Skin epidermis (tissue), 12 donors: ENCODE results near the gene TXNDC5.

ENCODE experiments used
- H3K27ac ChIP-seq, 21 experiments: fragments of 200-600 bp; sonication (generic) in 11 of 21; one replicate each; pipeline ENCODE4 v1.5.0; 2020; ENCODE audit warnings: mild to moderate bottlenecking in 3 of 21, inconsistent platforms in 2 of 21, moderate library complexity in 2 of 21
- H3K4me3 ChIP-seq, 7 experiments: fragments of 200-600 bp; sonication (generic) in 2 of 7; one replicate each; pipeline ENCODE4 v1.5.0; 2020; ENCODE audit warnings: inconsistent platforms in 2 of 7, mild to moderate bottlenecking in 2 of 7, moderate library complexity in 1 of 7

TXNDC5 gene

DNA sequence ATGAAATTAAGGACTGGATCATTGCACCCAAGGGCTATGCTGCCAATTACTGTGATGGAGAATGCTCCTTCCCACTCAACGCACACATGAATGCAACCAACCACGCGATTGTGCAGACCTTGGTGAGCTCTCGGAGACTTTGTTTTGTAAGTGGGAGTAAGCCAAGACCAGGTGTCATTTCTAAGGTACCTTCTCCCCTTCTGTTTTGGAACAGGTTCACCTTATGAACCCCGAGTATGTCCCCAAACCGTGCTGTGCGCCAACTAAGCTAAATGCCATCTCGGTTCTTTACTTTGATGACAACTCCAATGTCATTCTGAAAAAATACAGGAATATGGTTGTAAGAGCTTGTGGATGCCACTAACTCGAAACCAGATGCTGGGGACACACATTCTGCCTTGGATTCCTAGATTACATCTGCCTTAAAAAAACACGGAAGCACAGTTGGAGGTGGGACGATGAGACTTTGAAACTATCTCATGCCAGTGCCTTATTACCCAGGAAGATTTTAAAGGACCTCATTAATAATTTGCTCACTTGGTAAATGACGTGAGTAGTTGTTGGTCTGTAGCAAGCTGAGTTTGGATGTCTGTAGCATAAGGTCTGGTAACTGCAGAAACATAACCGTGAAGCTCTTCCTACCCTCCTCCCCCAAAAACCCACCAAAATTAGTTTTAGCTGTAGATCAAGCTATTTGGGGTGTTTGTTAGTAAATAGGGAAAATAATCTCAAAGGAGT, 30.4 kb downstream of the TXNDC5 start:
- no peak overlapping the region for H3K27ac ChIP-seq
- no peak overlapping the region for H3K4me3 ChIP-seq

DNA sequence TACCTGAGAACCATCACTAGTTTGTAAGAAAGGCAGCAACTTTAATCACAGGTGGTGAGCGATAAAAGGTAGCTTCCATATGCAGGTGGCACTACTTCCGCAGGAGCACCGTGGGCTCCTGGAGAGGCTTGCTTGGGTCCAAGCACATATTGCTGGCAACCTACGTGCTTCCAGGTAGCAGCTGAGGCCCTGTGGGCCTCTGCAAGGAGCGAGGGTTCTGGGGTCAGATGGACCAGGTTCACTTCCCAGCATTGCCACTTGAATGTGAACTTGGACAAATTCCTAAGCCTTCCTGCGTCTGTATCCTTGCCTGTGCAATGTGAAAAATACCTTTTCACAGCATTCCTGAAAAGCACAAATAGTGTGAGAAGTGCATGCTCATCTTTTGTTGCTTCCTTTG, 31.0 kb downstream of the TXNDC5 start:
- no peak overlapping the region for H3K4me3 ChIP-seq
- no peak overlapping the region for H3K27ac ChIP-seq

DNA sequence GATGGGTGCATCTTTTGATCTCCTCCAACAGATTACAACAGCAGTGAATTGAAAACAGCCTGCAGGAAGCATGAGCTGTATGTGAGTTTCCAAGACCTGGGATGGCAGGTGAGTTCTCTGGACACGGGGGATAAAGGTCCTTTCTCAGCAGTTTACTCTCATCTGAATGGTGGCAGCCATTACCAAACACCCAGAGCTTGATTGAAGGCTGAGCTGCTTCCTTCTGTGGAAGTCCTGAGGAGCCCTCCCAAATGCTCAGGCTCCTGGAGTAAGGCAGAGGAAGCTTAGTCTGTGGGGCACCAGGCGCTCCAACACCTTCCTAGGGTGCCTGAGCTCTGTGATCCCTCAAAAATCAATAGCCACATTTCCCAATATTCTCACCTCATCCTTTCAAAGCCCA, 31.5 kb downstream of the TXNDC5 start:
- no peak overlapping the region for H3K4me3 ChIP-seq
- H3K27ac ChIP-seq, result no peak overlapping the region

DNA sequence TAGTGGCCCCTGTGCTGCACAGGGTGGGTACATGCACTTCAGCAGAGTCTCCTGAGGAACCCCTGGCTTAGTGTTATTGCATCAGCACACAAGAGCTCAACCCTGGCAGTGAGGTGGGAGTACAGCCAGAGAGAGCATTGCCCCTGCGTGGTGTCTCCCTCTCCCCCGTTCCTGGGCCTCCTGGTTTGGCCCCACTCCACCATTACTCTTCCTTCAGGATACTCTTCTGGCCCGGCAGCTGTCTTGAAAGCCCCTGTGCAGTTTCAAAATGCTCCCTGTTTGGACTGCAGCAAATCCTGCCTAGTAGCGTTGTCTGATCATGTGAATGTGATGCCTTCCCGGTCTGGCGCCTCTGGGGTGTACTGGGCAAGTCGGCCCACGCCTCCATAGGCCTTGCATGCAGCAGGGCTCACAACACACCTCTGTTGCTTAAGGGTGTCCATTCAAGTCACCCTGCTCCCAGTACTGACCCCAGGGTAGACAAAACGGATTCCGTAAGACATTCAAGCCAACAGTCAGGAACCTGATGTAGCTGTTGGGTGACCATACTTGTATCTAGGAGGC, 32.1 kb downstream of the TXNDC5 start:
- no peak overlapping the region for H3K4me3 ChIP-seq
- H3K27ac ChIP-seq, result no peak overlapping the region

- no peak overlapping the region for H3K27ac ChIP-seq
These were observed 41.7 kb downstream of the TXNDC5 start for GRCh38 chr6:7868926-7869325.

GRCh38 chr6:7866526-7866925, 44.1 kb downstream of the TXNDC5 start:
- no peak overlapping the region for H3K27ac ChIP-seq
- H3K4me3 ChIP-seq, result no peak overlapping the region

More at GRCh38 chr6:7868926-7869325, 41.7 kb downstream of the TXNDC5 start:
- H3K4me3 ChIP-seq, result no peak overlapping the region

DNA sequence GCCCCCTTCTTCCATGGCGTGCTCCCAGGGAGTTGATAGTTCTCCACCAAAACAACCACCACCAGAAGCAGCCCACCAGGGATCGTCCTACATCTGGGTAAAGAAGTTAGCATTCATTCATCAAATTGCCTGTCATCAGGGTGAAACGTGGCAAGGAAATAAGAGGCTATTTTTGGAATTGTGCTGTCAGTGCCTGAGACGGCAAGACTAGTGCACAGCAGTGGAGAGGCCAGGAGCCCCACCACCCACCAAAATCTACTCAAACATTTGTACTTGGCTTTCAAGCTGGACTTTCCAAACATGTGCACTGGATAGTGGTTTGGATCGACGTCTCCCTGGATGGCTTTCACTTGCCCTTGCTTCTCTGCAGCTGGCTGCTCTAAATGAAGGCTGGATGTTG, 44.8 kb downstream of the TXNDC5 start:
- Histone ChIP-seq H3K4me3 (no peak overlapping the region), H3K27ac (no peak overlapping the region)

GRCh38 chr6:7859591-7859990, 51.0 kb downstream of the TXNDC5 start:
- Histone ChIP-seq H3K27ac (no peak overlapping the region), H3K4me3 (no peak overlapping the region)

DNA sequence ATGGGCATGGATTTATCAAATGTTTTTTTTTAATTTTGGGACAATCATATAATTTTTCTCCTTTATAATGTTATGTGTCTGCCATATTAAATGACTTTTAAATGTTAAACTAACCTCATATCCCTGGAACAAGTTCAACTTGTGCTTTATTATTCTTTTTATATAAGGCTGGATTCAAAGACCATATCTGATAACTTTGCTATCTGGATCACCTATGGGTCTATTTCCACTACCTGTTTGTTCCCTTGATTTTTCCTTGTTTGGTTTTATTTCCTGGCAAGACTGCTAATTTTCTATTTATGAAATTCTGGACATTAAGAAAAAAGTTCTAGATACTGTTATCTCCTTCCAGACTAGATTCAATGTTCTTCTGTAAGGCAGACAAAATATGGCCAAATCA, 58.8 kb downstream of the TXNDC5 start:
- Histone ChIP-seq H3K4me3 (no peak overlapping the region), H3K27ac (no peak overlapping the region)

- no peak overlapping the region for H3K4me3 ChIP-seq
- no peak overlapping the region for H3K27ac ChIP-seq
These were observed 62.4 kb downstream of the TXNDC5 start for GRCh38 chr6:7848229-7848628.

DNA sequence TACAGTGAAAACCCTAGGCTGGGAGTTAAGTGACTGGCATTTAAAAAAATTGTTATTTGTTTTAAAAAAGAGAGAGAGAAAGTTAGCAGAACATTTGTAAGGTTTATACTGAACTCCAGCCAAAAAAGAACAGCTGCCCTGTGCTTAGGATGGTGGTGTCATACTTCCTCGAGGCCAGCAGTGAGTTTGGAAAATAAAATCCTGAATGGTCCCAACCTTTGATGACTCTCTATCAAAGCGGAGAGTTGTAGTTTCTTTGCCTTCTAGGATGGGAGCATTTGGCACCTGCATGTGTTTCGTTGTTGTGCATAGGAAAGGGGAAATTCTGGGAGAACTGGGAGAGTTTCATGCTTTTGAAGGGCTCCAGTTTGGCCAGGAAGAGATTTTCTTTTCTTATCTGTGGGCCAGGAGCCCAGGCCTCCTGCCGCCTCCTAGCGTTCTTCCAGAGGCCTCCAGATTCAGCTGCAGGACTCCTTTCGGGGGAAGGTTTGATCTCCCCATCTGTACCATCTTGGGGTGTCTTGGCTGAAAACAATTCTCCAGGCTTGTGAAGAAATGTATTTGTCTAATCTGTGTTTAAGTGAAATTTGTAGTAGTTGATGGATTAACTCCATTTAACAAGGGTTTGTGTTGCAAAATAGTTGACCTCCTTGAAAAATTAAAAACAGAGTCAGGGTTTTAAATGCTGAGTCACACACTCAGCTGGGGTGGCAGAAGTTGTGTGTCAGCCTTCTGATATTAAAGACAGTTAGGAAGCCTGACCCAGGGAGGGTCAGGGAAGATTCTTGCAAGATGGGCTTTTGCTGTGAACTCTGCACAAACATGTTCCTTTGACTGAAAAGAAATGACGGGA, 63.4 kb downstream of the TXNDC5 start:
- no peak overlapping the region for H3K27ac ChIP-seq
- no peak overlapping the region for H3K4me3 ChIP-seq

- Histone ChIP-seq H3K4me3 (no peak overlapping the region), H3K27ac (no peak overlapping the region)
These were observed 68.7 kb downstream of the TXNDC5 start for GRCh38 chr6:7841781-7842468.

- H3K4me3 ChIP-seq, result no peak overlapping the region
These were observed 74.1 kb downstream of the TXNDC5 start for GRCh38 chr6:7836371-7837026.

DNA sequence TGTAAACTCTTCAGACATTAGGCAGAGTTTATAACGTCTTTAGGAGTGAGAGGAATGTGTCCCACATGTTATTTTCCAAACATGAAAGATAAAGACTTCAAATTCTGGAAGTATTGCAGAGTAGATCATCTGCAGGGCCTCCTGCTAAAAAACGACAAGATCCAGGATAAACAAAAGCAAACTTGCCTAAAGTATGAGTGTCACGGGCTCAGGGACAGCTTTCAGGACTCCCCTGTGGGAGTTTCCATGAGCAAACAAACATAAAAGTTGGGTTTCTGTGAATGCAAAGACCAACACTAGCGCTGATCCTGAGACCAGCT, 76.9 kb downstream of the TXNDC5 start:
- H3K27ac ChIP-seq, result no peak overlapping the region
- H3K4me3 ChIP-seq, result no peak overlapping the region

More at GRCh38 chr6:7836371-7837026, 74.1 kb downstream of the TXNDC5 start:
- H3K27ac ChIP-seq, result no peak overlapping the region

DNA sequence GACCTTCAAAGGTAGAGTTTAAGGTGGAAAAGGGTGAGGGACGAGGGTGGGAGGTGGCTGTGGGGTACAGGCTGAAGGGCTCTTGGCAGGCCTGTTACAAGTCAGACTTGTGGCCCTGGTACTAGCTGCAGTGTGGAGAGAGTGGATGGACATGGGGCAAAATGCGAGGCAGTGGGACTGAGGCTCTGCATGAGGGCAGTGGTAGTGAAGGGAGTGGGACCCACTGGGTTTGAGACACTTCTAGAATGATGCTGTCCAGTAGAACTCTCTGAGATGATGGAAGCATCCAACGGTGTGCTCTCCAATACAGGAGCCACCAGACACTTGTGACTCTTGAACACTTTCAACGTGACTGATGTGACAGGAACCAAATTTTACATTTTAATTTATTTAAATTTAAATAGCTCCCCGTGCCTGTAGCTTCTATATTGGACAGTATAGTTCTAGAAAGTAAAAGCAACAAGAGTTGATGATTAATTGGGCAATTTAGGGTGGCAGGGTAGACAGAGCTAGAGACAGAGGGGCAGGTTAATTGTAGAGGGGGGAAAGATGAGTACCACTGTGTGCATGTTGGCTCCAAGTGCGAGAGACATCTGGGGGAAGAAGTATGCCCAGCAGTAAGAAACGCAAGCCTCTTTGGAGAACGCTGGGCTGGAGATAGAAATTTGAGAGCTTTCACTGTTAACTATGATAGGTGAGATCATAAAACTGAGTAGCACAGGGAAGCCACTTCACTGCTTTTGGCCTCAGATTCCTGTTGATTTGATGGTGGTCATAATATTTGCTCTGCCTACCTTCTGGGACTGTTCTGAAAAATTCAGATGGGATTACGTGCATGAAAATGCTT, 77.5 kb downstream of the TXNDC5 start:
- Histone ChIP-seq H3K4me3 (no peak overlapping the region), H3K27ac (no peak overlapping the region)
